DMS53 treated with DMSO at 0.1 percent for 48 hours (cell line): Measurements from ENCODE around the gene CRTC1.
"Not testable (repeated sequence)": the region's sequence is repeated elsewhere in the genome, so short reads cannot be mapped to it uniquely, and the experiment has no call there.

Experiments
- DNase-seq: peaks from one replicate; lab custom pipeline; 2025; ENCODE audit not compliant: unreplicated experiment; lab: John Stamatoyannopoulos, UW

CRTC1 gene

GRCh38 chr19:18798384-18799352 is 115.2 kb downstream of the CRTC1 start:
- no peak for DNase-seq

GRCh38 chr19:18799389-18799970 is 116.0 kb downstream of the CRTC1 start:
- no peak for DNase-seq

GRCh38 chr19:18800079-18800478 is 116.6 kb downstream of the CRTC1 start:
- no peak for DNase-seq

GRCh38 chr19:18800636-18801035 is 117.2 kb downstream of the CRTC1 start:
- DNase-seq = no peak

- no peak for DNase-seq
These were observed 118.9 kb downstream of the CRTC1 start for GRCh38 chr19:18802354-18802753.

- DNase-seq = no peak
These were observed 120.2 kb downstream of the CRTC1 start for GRCh38 chr19:18803550-18804138.

- DNase-seq = no peak
These were observed 120.7 kb downstream of the CRTC1 start for GRCh38 chr19:18804139-18804601.

- DNase-seq = no peak
These were observed 121.2 kb downstream of the CRTC1 start for GRCh38 chr19:18804643-18805042.

GRCh38 chr19:18807861-18808331 is 124.4 kb downstream of the CRTC1 start:
- DNase-seq = no peak

GRCh38 chr19:18809149-18809868 is 125.8 kb downstream of the CRTC1 start:
- no peak for DNase-seq

- not testable (repeated sequence) for DNase-seq
These were observed 128.2 kb downstream of the CRTC1 start for GRCh38 chr19:18811638-18812037.

- no peak for DNase-seq
These were observed 130.6 kb downstream of the CRTC1 start for GRCh38 chr19:18814063-18814462.

- no peak for DNase-seq
These were observed 132.2 kb downstream of the CRTC1 start for GRCh38 chr19:18815673-18816072.

- not testable (repeated sequence) for DNase-seq
These were observed 133.2 kb downstream of the CRTC1 start for GRCh38 chr19:18816645-18817044.

GRCh38 chr19:18817574-18817973 is 134.1 kb downstream of the CRTC1 start:
- DNase-seq = no peak

GRCh38 chr19:18828786-18829185 is 145.3 kb downstream of the CRTC1 start:
- DNase-seq = no peak

GRCh38 chr19:18830488-18830887 is 147.0 kb downstream of the CRTC1 start:
- no peak for DNase-seq

- peak; percentile 57 for DNase-seq
These were observed 148.2 kb downstream of the CRTC1 start, which contains the start of gene UPF1 for GRCh38 chr19:18831524-18832305. Gene UPF1 (plus strand): TSS chr19:18831959. CDS start chr19:18832210, 251 bp downstream.
